Liver (tissue), 9 donors: ENCODE data around the gene SP9. TPM values are rescaled to one million over a fixed set of nuclear protein-coding genes. Genes with fewer than 3 reads are reported as not detected.

Experiments
- DNase-seq: peaks from one replicate; pipeline ENCODE4 v3.0.0-alpha.2; 2017; ENCODE audit warnings: low spot score
- H3K27ac ChIP-seq, 2 donors: one replicate each; pipeline ENCODE4 v1.7.0; 2013; ENCODE audit warnings: inconsistent platforms in 2 of 2, low read length in 2 of 2, control low read depth in 1 of 2, low read depth in 1 of 2, mild to moderate bottlenecking in 1 of 2
- H3K27me3 ChIP-seq, 4 donors: one replicate each; pipeline versions ENCODE4 v1.6.1 to v1.7.0; 2013; ENCODE audit warnings: low read length in 3 of 4, inconsistent platforms in 1 of 4, mild to moderate bottlenecking in 1 of 4, moderate library complexity in 1 of 4; ENCODE audit not compliant: control insufficient read depth in 4 of 4, insufficient read depth in 4 of 4
- H3K36me3 ChIP-seq, 4 donors: one replicate each; pipeline versions ENCODE4 v1.6.1 to v1.7.0; 2013; ENCODE audit warnings: low read length in 3 of 4, mild to moderate bottlenecking in 3 of 4, low read depth in 1 of 4, moderate library complexity in 1 of 4; ENCODE audit not compliant: control insufficient read depth in 4 of 4, insufficient read depth in 3 of 4
- H3K4me1 ChIP-seq, 4 donors: one replicate each; pipeline versions ENCODE4 v1.6.1 to v1.7.0; 2013; ENCODE audit warnings: low read length in 3 of 4, mild to moderate bottlenecking in 3 of 4, moderate library complexity in 1 of 4; ENCODE audit not compliant: control insufficient read depth in 4 of 4, insufficient read depth in 4 of 4
- H3K4me3 ChIP-seq, 3 donors: one replicate each; pipeline versions ENCODE4 v1.6.1 to v1.7.0; 2013; ENCODE audit warnings: low read length in 3 of 3, control low read depth in 1 of 3, low read depth in 1 of 3, mild to moderate bottlenecking in 1 of 3
- H3K9ac ChIP-seq, 2 donors: one replicate each; pipeline ENCODE4 v1.7.0; 2013; ENCODE audit warnings: low read length in 2 of 2, mild to moderate bottlenecking in 2 of 2, moderate library complexity in 2 of 2, control low read depth in 1 of 2, low read depth in 1 of 2
- H3K9me3 ChIP-seq, 4 donors: one replicate each; pipeline versions ENCODE4 v1.6.1 to v1.7.0; 2013; ENCODE audit warnings: low read length in 3 of 4; ENCODE audit not compliant: control insufficient read depth in 4 of 4
- EGR1 ChIP-seq, 2 donors: IDR thresholded peaks; 2 replicates each; pipeline ENCODE4 v1.6.1; 2016 to 2018; ENCODE audit warnings: antibody characterized with exemption in 2 of 2, low read depth in 2 of 2
- FOXA1 ChIP-seq: IDR thresholded peaks from 2 replicates; pipeline ENCODE4 v1.6.1; 2016; ENCODE audit warnings: antibody characterized with exemption
- FOXA2 ChIP-seq: IDR thresholded peaks from 2 replicates; pipeline ENCODE4 v1.6.1; 2016; ENCODE audit warnings: antibody characterized with exemption
- GABPA ChIP-seq, 2 donors: IDR thresholded peaks in 1 of 2; conservative IDR thresholded peaks in 1 of 2; 2 replicates each; pipeline ENCODE4 v1.6.1; 2016; ENCODE audit warnings: antibody characterized with exemption in 2 of 2, mild to moderate bottlenecking in 1 of 2, moderate library complexity in 1 of 2
- HNF4A ChIP-seq, 2 donors: conservative IDR thresholded peaks; 2 replicates each; pipeline ENCODE4 v1.6.1; 2016; ENCODE audit warnings: antibody characterized with exemption in 2 of 2, mild to moderate bottlenecking in 2 of 2
- HNF4G ChIP-seq: IDR thresholded peaks from 2 replicates; pipeline ENCODE4 v1.6.1; 2016; ENCODE audit warnings: antibody characterized with exemption
- JUND ChIP-seq, 2 donors: IDR thresholded peaks; 2 replicates each; pipeline ENCODE4 v1.6.1; 2016; ENCODE audit warnings: antibody characterized with exemption in 2 of 2
- NR2F2 ChIP-seq: IDR thresholded peaks from 2 replicates; pipeline ENCODE4 v1.6.1; 2016; ENCODE audit warnings: antibody characterized with exemption
- RAD21 ChIP-seq, 2 donors: IDR thresholded peaks; 2 replicates each; pipeline ENCODE4 v1.6.1; 2016; ENCODE audit warnings: antibody characterized with exemption in 2 of 2, mild to moderate bottlenecking in 2 of 2
- RXRA ChIP-seq, 2 donors: IDR thresholded peaks; 2 replicates each; pipeline ENCODE4 v1.6.1; 2017 to 2018; ENCODE audit warnings: antibody characterized with exemption in 2 of 2, mild to moderate bottlenecking in 1 of 2
- SP1 ChIP-seq: IDR thresholded peaks from 2 replicates; pipeline ENCODE4 v1.6.1; 2018; ENCODE audit warnings: antibody characterized with exemption, mild to moderate bottlenecking
- TAF1 ChIP-seq: conservative IDR thresholded peaks from 2 replicates; pipeline ENCODE4 v1.6.1; 2016; ENCODE audit warnings: antibody characterized with exemption, mild to moderate bottlenecking
- YY1 ChIP-seq: IDR thresholded peaks from 2 replicates; pipeline ENCODE4 v1.6.1; 2016; ENCODE audit warnings: antibody characterized with exemption, mild to moderate bottlenecking
- WGBS: extraction: QIAGEN DNeasy Blood & Tissue Kit; methylation state at CpG from one replicate; pipeline ENCODE4 v1.1.7; 2013; 5-methylcytosine and 5-hydroxymethylcytosine counted together
- polyA plus RNA-seq, 2 donors: library from polyadenylated mRNA; stranded (reverse) in 1 of 2; unstranded in 1 of 2; fragments of 200-250 nt in 1 of 2; fragments of >200 nt in 1 of 2; fragmentation: Nextera tagmentation in 1 of 2; extraction: Ambion mirVana in 1 of 2; gene quantifications; one replicate each; pipeline versions ENCODE4 v1.2.1 to v1.2.3, GENCODE V29; 2013 to 2015
- total RNA-seq, 2 donors: library from RNA; depleted of rRNA; stranded (reverse); fragments of >200 nt; gene quantifications; one replicate each; pipeline ENCODE4 v1.2.3, GENCODE V29; 2014
- TF ChIP-seq, protein P1 (sequence below): IDR thresholded peaks from 2 replicates; pipeline ENCODE4 v1.6.1; 2016; ENCODE audit warnings: antibody characterized with exemption
- TF ChIP-seq, protein P2 (sequence below): IDR thresholded peaks from 2 replicates; pipeline ENCODE4 v1.6.1; 2016; ENCODE audit warnings: antibody characterized with exemption
- TF ChIP-seq, protein P3 (sequence below): IDR thresholded peaks from 2 replicates; pipeline ENCODE4 v1.6.1; 2016; ENCODE audit warnings: antibody characterized with exemption
- TF ChIP-seq, protein P4 (sequence below): fragments of 150-350 bp; IDR thresholded peaks from 2 replicates; pipeline ENCODE4 v1.5.1; 2017; ENCODE audit warnings: improper control_type of control experiment, low read depth, low read length; ENCODE audit not compliant: missing input control
- TF ChIP-seq, protein P5 (sequence below): IDR thresholded peaks from 2 replicates; pipeline ENCODE4 v1.6.1; 2016; ENCODE audit warnings: antibody characterized with exemption, mild to moderate bottlenecking
- donor health status: healthy.
- donor health status: healthy.
- donor health status: healthy.
- donor health status: healthy.
- donor health status: healthy.

Gene SP9
- total and polyA plus RNA-seq, 4 donors = not detected

DNA sequence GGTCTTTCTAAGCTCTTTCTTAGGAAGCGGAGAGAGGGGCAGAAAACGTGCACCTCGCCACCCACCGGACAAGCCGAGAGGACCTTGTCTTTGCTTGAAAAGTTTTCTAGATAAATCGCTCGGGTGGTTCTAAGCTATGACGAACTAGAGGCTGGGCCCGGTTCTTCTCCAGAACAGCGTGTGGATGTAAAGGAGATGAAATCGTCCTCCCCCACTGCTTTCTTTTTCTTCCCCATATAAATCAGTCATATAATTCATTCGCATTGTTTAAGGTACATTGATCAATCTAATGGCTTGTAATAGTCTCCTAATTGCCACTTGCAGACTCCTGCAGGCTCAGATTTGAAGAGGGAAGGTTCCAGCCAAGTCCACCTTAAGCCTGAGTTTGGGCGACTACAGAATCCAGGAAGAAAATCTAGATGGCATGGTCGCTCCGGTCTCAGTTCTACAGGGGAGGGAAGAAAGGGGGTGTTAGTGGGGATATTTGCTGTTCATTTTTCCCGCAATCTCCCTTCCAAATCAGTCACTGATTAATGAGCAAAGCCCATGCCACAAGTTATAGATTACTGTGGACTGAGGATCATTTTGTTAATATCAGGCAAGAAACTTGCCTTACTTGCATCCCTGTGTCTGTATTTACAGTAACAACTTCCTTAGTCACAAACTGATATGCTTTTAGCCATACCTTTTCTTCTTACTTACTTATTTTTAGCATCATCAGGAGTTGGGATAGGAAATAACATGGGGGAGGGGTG is 5.6 kb upstream of the SP9 start:
- H3K4me3 ChIP-seq = no peak overlapping the region
- no peaks in the 10 kb centered on the region for H3K36me3 ChIP-seq
- WGBS = 16% methylated on average over 16 of the region's 16 CpGs
- DNase-seq = no peak
- no peak overlapping the region for H3K9ac ChIP-seq
- H3K9me3 ChIP-seq = peaks cover 0 to 7% (median under 1%) of the 10 kb centered on the region in 4 donors
- H3K27ac ChIP-seq = no peak overlapping the region
- no peak for TF ChIP-seq HNF4G
- no peak for TF ChIP-seq EGR1 (IDR thresholded peaks at IDR 0.05; ENCODE audit: low read depth in 2 of 2)
- no peak for TF ChIP-seq SP1
- TF ChIP-seq, protein P1, sequence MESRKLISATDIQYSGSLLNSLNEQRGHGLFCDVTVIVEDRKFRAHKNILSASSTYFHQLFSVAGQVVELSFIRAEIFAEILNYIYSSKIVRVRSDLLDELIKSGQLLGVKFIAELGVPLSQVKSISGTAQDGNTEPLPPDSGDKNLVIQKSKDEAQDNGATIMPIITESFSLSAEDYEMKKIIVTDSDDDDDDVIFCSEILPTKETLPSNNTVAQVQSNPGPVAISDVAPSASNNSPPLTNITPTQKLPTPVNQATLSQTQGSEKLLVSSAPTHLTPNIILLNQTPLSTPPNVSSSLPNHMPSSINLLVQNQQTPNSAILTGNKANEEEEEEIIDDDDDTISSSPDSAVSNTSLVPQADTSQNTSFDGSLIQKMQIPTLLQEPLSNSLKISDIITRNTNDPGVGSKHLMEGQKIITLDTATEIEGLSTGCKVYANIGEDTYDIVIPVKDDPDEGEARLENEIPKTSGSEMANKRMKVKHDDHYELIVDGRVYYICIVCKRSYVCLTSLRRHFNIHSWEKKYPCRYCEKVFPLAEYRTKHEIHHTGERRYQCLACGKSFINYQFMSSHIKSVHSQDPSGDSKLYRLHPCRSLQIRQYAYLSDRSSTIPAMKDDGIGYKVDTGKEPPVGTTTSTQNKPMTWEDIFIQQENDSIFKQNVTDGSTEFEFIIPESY = no peak
- TF ChIP-seq RXRA (IDR thresholded peaks at IDR 0.05) = no peak
- TF ChIP-seq YY1 = no peak
- no peak for TF ChIP-seq HNF4A (conservative IDR thresholded peaks at IDR 0.05)
- TF ChIP-seq NR2F2 = no peak
- no peak for TF ChIP-seq FOXA2
- TF ChIP-seq JUND (IDR thresholded peaks at IDR 0.05) = no peak
- TF ChIP-seq, protein P2, sequence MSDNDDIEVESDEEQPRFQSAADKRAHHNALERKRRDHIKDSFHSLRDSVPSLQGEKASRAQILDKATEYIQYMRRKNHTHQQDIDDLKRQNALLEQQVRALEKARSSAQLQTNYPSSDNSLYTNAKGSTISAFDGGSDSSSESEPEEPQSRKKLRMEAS = no peak
- TF ChIP-seq, protein P3, sequence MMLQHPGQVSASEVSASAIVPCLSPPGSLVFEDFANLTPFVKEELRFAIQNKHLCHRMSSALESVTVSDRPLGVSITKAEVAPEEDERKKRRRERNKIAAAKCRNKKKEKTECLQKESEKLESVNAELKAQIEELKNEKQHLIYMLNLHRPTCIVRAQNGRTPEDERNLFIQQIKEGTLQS = no peak
- TF ChIP-seq TAF1 = no peak
- peaks cover 8 to 52% (median 31%) of the 10 kb centered on the region in 4 donors for H3K27me3 ChIP-seq
- peaks cover 12 to 24% (median 18%) of the 10 kb centered on the region in 4 donors for H3K4me1 ChIP-seq

DNA sequence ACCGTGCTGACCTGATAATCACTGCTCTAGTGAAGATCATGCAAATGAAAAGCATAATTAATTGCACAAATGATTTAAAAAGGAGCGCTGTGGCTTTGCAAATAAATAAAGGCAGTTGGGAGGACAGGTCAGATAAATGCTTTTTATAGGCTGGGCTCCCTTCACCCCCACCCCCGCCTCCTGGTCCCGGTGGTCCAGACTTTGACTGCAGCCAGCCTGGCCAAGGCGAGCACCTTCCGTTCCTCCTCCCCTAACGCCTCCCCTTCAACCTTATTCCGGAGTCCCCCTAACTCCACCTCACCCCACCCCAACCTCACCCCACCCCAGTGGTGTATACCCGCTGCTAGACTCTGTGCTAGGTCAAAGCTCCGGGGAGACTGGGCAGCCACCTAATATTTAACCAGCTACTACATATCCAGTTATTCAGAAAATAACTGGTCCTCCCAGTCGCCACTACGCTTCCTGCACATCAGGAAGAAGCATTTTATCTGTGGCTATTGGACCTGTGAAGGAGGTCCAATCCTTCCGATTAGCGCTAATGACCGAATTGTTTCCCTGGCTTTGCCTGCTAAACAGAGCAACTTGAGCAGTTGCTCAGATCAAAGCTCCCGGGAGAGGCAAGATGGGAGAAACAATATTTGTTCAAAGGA is 3.7 kb upstream of the SP9 start:
- no peak for TF ChIP-seq SP1
- TF ChIP-seq FOXA1 = no peak
- TF ChIP-seq YY1 = no peak
- TF ChIP-seq, protein P1 = no peak
- no peak for TF ChIP-seq HNF4A (conservative IDR thresholded peaks at IDR 0.05)
- no peak for TF ChIP-seq GABPA (IDR thresholded peaks at IDR 0.05 in 1 of 2, conservative IDR thresholded peaks at IDR 0.05 in 1 of 2)
- no peak for TF ChIP-seq HNF4G
- TF ChIP-seq, protein P4, sequence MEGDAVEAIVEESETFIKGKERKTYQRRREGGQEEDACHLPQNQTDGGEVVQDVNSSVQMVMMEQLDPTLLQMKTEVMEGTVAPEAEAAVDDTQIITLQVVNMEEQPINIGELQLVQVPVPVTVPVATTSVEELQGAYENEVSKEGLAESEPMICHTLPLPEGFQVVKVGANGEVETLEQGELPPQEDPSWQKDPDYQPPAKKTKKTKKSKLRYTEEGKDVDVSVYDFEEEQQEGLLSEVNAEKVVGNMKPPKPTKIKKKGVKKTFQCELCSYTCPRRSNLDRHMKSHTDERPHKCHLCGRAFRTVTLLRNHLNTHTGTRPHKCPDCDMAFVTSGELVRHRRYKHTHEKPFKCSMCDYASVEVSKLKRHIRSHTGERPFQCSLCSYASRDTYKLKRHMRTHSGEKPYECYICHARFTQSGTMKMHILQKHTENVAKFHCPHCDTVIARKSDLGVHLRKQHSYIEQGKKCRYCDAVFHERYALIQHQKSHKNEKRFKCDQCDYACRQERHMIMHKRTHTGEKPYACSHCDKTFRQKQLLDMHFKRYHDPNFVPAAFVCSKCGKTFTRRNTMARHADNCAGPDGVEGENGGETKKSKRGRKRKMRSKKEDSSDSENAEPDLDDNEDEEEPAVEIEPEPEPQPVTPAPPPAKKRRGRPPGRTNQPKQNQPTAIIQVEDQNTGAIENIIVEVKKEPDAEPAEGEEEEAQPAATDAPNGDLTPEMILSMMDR = no peak
- TF ChIP-seq, protein P5, sequence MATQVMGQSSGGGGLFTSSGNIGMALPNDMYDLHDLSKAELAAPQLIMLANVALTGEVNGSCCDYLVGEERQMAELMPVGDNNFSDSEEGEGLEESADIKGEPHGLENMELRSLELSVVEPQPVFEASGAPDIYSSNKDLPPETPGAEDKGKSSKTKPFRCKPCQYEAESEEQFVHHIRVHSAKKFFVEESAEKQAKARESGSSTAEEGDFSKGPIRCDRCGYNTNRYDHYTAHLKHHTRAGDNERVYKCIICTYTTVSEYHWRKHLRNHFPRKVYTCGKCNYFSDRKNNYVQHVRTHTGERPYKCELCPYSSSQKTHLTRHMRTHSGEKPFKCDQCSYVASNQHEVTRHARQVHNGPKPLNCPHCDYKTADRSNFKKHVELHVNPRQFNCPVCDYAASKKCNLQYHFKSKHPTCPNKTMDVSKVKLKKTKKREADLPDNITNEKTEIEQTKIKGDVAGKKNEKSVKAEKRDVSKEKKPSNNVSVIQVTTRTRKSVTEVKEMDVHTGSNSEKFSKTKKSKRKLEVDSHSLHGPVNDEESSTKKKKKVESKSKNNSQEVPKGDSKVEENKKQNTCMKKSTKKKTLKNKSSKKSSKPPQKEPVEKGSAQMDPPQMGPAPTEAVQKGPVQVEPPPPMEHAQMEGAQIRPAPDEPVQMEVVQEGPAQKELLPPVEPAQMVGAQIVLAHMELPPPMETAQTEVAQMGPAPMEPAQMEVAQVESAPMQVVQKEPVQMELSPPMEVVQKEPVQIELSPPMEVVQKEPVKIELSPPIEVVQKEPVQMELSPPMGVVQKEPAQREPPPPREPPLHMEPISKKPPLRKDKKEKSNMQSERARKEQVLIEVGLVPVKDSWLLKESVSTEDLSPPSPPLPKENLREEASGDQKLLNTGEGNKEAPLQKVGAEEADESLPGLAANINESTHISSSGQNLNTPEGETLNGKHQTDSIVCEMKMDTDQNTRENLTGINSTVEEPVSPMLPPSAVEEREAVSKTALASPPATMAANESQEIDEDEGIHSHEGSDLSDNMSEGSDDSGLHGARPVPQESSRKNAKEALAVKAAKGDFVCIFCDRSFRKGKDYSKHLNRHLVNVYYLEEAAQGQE = no peak
- TF ChIP-seq, protein P3 = no peak
- TF ChIP-seq EGR1 (IDR thresholded peaks at IDR 0.05; ENCODE audit: low read depth in 2 of 2) = no peak
- TF ChIP-seq FOXA2 = no peak
- TF ChIP-seq RXRA (IDR thresholded peaks at IDR 0.05) = no peak
- no peak for TF ChIP-seq JUND (IDR thresholded peaks at IDR 0.05)
- TF ChIP-seq NR2F2 = no peak
- no peak for TF ChIP-seq RAD21 (IDR thresholded peaks at IDR 0.05)
- TF ChIP-seq TAF1 = no peak
- TF ChIP-seq, protein P2 = no peak
- H3K27me3 ChIP-seq = peaks cover 10 to 63% (median 39%) of the 10 kb centered on the region in 4 donors
- H3K27ac ChIP-seq = no peak overlapping the region
- no peaks in the 10 kb centered on the region for H3K36me3 ChIP-seq
- H3K9ac ChIP-seq = no peak overlapping the region
- H3K9me3 ChIP-seq = peaks cover 0 to 7% (median 0%) of the 10 kb centered on the region in 4 donors
- H3K4me1 ChIP-seq = peaks cover 14 to 35% (median 28%) of the 10 kb centered on the region in 4 donors
- no peak for DNase-seq
- 14% methylated on average over 16 of the region's 16 CpGs for WGBS
- H3K4me3 ChIP-seq = no peak overlapping the region
